Measurements from ENCODE around the gene TSSK3. TPM values are rescaled to one million over a fixed set of nuclear protein-coding genes. Genes with fewer than 3 reads are reported as not detected.

The TSSK3 gene
- total and polyA plus RNA-seq, 9 of the 15 experiments (the other 6 are each of a cell fraction or from before 2014, with no cell fraction given): 0.27 to 2.8 (median 1.9) TPM

DNA sequence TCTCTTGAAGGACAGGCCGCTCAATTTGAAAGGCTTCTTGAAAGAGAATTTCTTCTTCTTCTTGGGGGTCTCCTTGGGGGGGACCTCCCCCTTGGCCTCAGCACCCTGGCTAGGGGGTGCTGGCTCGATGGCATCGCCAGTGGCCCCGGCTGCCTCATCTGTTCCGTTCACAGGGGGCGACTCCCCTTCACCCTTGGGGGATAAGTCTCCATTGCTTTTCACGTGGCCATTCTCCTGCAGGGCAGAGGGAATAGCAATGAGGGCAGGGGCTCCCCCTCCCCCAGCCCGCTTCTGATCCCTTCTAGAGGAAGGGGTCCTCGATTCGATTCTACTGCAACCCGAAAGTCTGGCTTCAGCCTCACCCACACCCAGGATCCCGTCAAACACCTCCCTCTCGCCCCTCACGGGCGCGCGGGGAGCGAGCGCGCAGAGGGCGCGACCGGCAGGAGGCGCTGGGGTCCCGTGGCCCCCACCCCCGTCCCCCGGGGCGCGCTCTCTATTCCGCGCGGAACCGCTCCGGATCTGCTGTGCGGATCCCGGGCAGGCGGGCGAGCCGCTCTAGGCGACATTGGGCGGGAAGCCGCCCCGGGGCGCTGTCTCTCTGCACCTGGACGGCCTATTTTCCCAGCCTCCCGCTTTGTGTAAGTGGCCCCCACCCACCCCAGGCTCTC lies 27.3 kb upstream of the TSSK3 start (continued):
- peak; percentile 61; the same call in 1 of the 2 replicates for TF ChIP-seq E2F4 (CRISPR knock-in tag; IDR thresholded peaks at IDR 0.05; ENCODE audit: low read depth)
- 0 out of 2 replicates have a peak, but pooled peaks have one; percentile 25 for TF ChIP-seq ATF7 (IDR thresholded peaks at IDR 0.05)
- 0 out of 2 replicates have a peak, but pooled peaks have one; percentile 56 for TF ChIP-seq ZBTB17 (CRISPR knock-in tag; IDR thresholded peaks at IDR 0.05)
- peak; percentile 91 for TF ChIP-seq RBM22 (IDR thresholded peaks at IDR 0.05; ENCODE audit: low read depth, low read length, poor library complexity, severe bottlenecking)
- TF ChIP-seq SLC30A9 (CRISPR knock-in tag; IDR thresholded peaks at IDR 0.05): no peak
- no peak for TF ChIP-seq HIVEP1 (CRISPR knock-in tag; IDR thresholded peaks at IDR 0.05)
- peak; percentile 60 for TF ChIP-seq PRPF4 (IDR thresholded peaks at IDR 0.05; ENCODE audit: insufficient read depth, low read depth, low read length, poor library complexity, severe bottlenecking)
- TF ChIP-seq, protein P1, sequence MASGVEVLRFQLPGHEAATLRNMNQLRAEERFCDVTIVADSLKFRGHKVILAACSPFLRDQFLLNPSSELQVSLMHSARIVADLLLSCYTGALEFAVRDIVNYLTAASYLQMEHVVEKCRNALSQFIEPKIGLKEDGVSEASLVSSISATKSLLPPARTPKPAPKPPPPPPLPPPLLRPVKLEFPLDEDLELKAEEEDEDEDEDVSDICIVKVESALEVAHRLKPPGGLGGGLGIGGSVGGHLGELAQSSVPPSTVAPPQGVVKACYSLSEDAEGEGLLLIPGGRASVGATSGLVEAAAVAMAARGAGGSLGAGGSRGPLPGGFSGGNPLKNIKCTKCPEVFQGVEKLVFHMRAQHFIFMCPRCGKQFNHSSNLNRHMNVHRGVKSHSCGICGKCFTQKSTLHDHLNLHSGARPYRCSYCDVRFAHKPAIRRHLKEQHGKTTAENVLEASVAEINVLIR (CRISPR knock-in tag; IDR thresholded peaks at IDR 0.05): no peak
- TF ChIP-seq NCOA4 (IDR thresholded peaks at IDR 0.05; ENCODE audit: partially characterized antibody): no peak
- no peak for TF ChIP-seq TBP (optimal IDR thresholded peaks at IDR 0.05; ENCODE audit: low read depth, low read length)
- no peak for TF ChIP-seq CUX1 (CRISPR knock-in tag; IDR thresholded peaks at IDR 0.05)
- peak; percentile 28 for TF ChIP-seq LCOR (CRISPR knock-in tag; IDR thresholded peaks at IDR 0.05)
- TF ChIP-seq ZNF445 (CRISPR knock-in tag; IDR thresholded peaks at IDR 0.05; ENCODE audit: low read depth): no peak
- TF ChIP-seq, protein P2, sequence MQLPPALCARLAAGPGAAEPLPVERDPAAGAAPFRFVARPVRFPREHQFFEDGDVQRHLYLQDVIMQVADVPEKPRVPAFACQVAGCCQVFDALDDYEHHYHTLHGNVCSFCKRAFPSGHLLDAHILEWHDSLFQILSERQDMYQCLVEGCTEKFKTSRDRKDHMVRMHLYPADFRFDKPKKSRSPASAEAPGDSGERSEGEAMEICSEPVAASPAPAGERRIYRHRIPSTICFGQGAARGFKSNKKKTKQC (CRISPR knock-in tag; IDR thresholded peaks at IDR 0.05): peak; percentile 53; the same call in 1 of the 2 replicates
- TF ChIP-seq PCBP1 (IDR thresholded peaks at IDR 0.05; ENCODE audit: low read depth, low read length, poor library complexity, severe bottlenecking): peak; percentile 64
- no peak for TF ChIP-seq ZNF436 (CRISPR knock-in tag; IDR thresholded peaks at IDR 0.05)
- TF ChIP-seq ZNF24 (IDR thresholded peaks at IDR 0.05): no peak
- no peak for TF ChIP-seq SAP30 (IDR thresholded peaks at IDR 0.05; ENCODE audit: borderline replicate concordance, insufficient read depth, low read depth, low read length, poor library complexity, severe bottlenecking)
